T-helper 1 cell (primary cell): ENCODE measurements around the gene CLTA.

ENCODE experiments used
- DNase-seq, 5 donors: peaks; one replicate each; pipeline ENCODE4 v3.0.0-alpha.2; 2012 to 2020

CLTA gene

DNA sequence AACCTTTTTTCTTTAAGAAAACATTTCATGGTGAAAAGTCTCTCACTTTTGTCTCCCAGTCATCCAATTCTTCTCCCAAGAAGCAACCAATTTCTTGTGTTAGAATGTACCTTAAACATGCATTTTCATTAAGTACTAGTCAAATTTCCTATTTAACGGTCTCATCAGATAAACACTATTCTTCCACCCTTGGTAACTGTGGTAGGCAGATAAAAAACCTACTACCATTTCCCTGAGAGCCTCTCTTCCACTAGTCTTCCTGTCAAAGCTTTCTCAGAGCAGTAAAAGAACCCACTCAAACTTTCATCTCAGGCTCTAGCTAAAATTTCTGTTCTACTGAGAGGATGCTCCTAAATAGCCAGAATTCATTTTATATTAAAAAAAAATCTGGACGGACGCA, 56.6 kb downstream of the CLTA start:
- no peak for DNase-seq

DNA sequence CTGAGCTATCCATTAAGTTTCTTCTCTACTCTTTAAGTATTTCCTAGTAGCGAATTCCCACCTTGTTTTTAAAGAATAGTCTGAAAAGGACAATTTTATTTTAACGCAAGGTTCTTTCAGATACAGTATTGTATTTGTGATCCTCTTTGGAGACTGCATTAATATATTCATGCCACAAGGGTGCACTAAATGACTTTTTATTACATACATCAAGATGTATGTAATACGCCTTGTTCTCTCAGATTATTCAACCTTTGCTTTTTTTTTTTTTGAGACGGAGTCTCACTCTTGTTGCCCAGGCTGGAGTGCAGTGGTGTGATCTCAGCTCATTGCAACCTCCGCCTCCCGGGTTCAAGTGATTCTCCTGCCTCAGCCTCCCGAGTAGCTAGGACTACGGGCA, 57.3 kb downstream of the CLTA start:
- DNase-seq = peak in 1 of 5 donors; percentile 37

DNA sequence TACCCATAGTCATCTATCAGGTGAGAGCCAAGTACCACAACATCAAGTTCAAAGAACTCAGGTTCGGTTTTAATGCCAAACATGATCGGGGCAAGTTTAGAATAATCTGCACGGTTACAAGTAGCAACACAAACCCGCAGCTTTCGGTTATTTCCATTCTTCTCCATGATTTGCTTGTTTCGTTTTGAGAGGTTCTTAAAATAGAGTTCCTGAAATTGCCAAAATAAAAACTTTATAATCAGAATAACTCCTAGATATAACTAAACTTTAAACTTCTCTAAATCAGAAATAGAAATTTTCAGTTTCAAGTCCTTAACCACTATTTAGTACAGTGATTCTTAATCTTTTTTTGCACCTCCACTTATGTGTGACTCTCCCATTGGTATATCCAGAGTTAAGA, 58.5 kb downstream of the CLTA start:
- DNase-seq = no peak

DNA sequence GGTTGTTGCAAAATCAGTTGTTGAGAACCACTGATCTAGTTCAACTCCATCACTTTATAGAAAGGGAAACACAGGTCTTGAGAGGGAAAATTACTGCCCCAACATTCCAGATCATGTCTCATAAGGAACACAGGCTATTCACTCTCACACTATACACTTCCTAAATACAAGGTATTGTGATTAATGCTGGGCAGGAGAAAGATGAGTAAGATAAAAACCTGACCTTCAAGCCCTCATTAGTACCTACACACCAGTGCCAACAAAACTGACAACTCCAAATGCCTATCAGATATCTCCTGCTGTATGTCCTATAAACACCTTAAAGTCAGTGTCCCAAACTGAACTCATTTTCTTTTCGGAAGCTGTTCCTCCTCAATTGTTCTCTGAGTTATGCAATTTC, 59.4 kb downstream of the CLTA start:
- no peak for DNase-seq

DNA sequence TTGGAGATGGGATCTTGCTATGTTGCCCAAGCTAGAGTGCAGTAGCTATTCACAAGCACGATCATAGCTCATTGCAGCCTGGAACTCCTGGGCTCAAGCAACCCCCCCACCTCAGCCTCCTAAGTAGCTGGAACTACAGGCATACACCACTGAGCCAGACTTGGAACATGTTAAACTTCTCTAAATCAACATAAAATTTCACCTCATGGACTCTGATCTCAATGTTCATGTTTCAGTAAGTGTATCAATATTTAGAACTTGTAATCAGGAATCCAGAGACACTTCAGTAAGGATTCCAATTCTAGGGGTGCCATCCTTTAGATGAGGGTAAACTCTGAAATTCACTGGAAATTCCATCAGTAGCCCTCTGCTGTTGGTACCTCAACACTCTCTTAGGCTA, 60.7 kb downstream of the CLTA start:
- DNase-seq = no peak

DNA sequence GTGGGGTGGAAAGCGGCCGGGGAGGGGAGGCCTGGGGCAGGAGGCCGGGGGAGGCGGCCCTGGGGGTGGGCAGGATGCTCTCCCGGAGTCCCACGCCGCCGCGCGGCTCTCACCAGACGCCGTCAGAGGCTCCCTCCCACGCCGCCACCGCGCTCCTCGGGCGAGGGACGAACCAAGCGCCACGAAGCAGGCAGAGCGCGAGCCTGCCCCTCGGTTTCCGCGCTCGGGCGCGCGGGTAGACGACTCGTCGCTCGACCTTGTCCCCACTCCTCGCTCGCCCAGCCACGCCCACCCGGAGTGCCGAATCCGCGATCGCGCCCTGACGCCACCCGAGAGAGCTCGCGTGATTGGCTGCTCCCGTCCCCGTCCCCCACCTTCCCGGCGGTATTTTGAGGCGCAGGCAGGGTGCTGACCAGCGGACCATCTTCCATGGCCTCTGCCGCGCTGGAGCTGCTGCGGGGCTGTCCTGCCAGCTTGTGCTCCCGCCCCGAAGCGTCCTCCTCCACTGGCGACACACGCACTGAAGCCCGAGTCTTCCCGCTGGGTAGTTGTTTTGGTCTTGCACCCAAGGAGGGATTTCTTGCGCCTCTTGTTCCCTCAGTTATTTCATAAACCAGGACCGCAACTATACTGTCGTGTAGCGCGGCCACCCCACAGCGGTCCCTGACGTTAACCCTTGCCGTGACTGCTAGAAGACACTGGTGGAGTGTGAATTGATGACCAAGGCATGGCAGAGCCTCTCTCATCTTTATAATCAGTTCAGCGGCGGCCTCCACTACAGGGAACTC, 67.7 kb downstream of the CLTA start, which contains the start of gene GNE:
TSS of gene GNE (minus strand) at position 241 of the 788 bp plus-strand sequence. CDS start 9,093 bp downstream, outside the sequence.
- peak; percentile 92 to 97 (median 96) for DNase-seq

DNA sequence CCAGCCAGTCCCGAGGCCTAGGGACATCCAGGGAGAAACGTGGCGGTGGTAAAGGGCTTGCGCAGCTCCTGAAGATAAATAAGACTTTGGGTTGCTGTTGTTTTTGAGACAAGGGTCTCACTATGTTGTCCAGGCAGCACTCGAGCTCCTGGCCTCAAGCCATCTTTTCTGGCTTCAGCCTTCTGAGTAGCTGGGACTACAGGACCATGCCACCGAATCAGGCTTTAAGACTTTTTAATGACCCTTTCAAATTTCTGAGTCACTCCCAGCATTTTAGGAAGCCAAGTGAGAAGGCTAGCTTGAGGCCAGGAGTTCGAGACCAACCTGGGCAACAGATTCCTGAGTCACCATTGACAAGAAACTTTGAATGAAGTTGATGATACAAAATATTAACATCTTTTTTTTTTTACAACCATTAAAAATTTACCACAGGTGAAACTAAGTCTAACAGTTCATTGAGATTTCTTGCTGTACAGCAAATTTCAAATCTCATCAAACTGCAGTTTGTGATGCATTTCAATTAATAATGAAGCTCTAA, 68.3 kb downstream of the CLTA start:
- no peak for DNase-seq
